ENCODE results near the gene ERICH6B.
A peak's percentile ranks its signal among the peaks of the same experiment; 100 is the strongest.
"Not testable (repeated sequence)": the region's sequence is repeated elsewhere in the genome, so short reads cannot be mapped to it uniquely, and the experiment has no call there.

Gene ERICH6B

DNA sequence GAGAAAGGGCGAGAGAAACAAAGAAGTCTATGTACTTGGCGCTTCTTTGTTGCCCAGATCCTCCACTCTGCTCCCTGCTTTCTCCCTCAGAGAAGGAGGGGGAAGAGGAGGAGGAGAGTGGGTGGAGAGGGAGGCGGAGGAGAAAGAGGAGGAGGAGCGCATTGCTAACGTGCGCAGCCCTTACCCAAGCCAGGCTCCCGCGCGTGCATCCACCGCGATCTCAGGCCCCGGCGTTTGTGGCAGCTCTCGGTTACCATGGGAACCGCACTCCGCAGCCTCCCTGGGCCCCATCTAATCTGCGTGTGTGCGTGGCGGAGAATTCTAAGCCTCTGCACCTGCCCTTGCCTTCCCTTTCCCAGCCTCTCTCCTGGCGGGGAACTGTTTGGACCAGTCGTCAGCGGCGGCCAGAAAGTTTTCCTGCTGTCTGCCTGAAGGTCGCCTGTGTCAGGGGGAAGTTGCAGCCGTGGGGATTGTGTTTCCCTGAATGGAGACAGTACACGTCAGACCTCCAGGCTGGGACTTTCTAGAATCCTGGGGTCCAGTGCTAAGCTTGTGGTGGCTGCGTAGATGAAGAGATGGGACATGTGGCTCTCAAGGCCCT lies at the start of gene ERICH6B:
Gene ERICH6B, minus strand, starts transcription at position 239 of the 601 bp plus-strand sequence. CDS start 18,734 bp downstream, outside the sequence.
- Mint-ChIP-seq H3K36me3 (ENCODE audit: low read depth) (no peaks in the 10 kb centered on the region), H3K4me3 (peak within 1 kb of the TSS; percentile 68 to 71 (median 70)), H3K4me1 (peaks cover 12% of the 10 kb centered on the region), H3K27me3 (ENCODE audit: low read depth) (peaks cover 40% of the 10 kb centered on the region), H3K9me3 (peaks cover 20% of the 10 kb centered on the region), H3K27ac (peak within 1 kb of the TSS; percentile 39 to 80 (median 48))
- TF ChIP-seq, protein P1, sequence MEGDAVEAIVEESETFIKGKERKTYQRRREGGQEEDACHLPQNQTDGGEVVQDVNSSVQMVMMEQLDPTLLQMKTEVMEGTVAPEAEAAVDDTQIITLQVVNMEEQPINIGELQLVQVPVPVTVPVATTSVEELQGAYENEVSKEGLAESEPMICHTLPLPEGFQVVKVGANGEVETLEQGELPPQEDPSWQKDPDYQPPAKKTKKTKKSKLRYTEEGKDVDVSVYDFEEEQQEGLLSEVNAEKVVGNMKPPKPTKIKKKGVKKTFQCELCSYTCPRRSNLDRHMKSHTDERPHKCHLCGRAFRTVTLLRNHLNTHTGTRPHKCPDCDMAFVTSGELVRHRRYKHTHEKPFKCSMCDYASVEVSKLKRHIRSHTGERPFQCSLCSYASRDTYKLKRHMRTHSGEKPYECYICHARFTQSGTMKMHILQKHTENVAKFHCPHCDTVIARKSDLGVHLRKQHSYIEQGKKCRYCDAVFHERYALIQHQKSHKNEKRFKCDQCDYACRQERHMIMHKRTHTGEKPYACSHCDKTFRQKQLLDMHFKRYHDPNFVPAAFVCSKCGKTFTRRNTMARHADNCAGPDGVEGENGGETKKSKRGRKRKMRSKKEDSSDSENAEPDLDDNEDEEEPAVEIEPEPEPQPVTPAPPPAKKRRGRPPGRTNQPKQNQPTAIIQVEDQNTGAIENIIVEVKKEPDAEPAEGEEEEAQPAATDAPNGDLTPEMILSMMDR (IDR thresholded peaks at IDR 0.05; ENCODE audit: unreplicated experiment in 3 of 3) = no peak

DNA sequence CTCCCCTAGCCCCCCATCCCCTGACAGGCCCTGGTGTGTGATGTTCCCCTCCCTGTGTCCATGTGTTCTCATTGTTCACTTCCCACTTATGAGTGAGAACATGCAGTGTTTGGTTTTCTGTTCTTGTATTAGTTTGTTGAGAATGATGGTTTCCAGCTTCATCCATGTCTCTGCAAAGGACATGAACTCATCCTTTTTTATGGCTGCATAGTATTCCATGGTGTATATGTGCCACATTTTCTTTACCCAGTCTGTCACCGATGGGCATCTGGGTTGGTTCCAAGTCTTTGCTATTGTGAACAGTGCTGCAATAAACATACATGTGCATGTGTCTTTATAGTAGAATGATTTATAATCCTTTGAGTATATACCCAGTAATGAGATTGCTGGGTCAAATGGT lies 47.4 kb upstream of the ERICH6B start:
- H3K27me3 Mint-ChIP-seq (ENCODE audit: low read depth); H3K9me3 Mint-ChIP-seq; H3K27ac Mint-ChIP-seq; H3K4me1 Mint-ChIP-seq; H3K36me3 Mint-ChIP-seq (ENCODE audit: low read depth); H3K4me3 Mint-ChIP-seq: not testable (repeated sequence)

DNA sequence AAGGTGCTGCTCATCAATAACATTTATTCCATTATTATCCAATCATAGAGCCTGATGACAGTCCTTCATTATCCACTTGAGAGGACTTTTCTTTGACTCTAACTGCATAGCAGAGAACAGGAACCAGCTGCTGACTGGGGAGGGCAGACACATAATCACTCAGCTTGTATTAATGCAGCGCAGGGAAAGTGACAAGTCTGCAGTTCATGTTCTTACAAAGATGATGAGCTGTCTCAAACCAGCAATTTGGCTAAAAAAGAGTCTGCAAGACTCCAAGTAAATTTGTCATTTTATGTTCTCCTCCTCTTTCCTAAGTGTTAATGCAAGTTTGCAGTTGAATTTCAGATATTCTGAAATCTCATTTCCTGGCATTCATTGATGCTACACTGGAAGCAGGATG lies 46.6 kb upstream of the ERICH6B start:
- no peaks in the 10 kb centered on the region for H3K36me3 Mint-ChIP-seq (ENCODE audit: low read depth)
- H3K4me1 Mint-ChIP-seq = no peaks in the 10 kb centered on the region
- TF ChIP-seq, protein P1 (IDR thresholded peaks at IDR 0.05; ENCODE audit: unreplicated experiment in 3 of 3) = no peak
- peaks cover 6% of the 10 kb centered on the region for H3K27me3 Mint-ChIP-seq (ENCODE audit: low read depth)
- H3K4me3 Mint-ChIP-seq = no peak overlapping the region
- peaks cover 3% of the 10 kb centered on the region for H3K9me3 Mint-ChIP-seq
- H3K27ac Mint-ChIP-seq = no peak overlapping the region

DNA sequence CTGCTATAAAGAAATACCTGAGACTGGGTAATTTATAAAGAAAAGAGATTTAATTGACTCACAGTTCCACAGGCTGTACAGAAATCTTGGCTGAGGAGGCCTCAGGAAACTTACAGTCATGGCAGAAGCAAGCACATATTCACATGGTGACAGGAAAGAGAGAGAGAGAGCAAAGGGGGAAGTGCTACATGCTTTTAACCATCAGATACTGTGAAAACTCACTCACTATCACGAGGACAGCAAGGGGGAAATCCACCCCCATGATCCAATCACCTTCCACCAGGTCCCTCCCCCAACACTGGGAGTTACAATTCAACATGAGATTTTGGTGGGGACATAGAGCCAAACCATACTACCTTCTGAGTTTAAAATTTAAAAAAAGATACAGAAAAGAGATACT lies 44.9 kb upstream of the ERICH6B start:
- H3K27ac Mint-ChIP-seq; H3K4me1 Mint-ChIP-seq; H3K4me3 Mint-ChIP-seq; H3K36me3 Mint-ChIP-seq (ENCODE audit: low read depth); H3K9me3 Mint-ChIP-seq; H3K27me3 Mint-ChIP-seq (ENCODE audit: low read depth): not testable (repeated sequence)

DNA sequence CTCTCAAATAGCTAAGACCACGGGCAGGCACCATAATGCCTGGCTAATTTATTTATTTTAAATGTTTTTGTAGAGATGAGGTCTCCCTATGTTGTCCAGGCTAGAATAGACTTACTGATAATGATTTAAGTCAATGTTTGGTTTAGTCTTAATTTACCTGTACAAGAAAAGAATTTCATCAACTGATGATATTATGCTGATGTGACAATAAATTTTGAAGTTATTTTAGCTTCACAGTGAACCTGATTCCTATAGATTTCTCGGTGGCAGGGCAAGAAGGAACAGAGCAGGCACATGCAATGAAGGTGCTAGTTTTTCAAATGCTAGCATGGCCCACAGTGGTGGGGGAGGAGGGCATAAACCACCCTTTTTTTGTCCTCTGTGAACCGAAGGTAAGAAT lies 44.0 kb upstream of the ERICH6B start:
- H3K27me3 Mint-ChIP-seq (ENCODE audit: low read depth) = peaks cover 6% of the 10 kb centered on the region
- no peaks in the 10 kb centered on the region for H3K4me1 Mint-ChIP-seq
- H3K4me3 Mint-ChIP-seq = no peak overlapping the region
- no peaks in the 10 kb centered on the region for H3K36me3 Mint-ChIP-seq (ENCODE audit: low read depth)
- TF ChIP-seq, protein P1 (IDR thresholded peaks at IDR 0.05; ENCODE audit: unreplicated experiment in 3 of 3) = no peak
- peaks cover 7% of the 10 kb centered on the region for H3K9me3 Mint-ChIP-seq
- H3K27ac Mint-ChIP-seq = no peak overlapping the region

DNA sequence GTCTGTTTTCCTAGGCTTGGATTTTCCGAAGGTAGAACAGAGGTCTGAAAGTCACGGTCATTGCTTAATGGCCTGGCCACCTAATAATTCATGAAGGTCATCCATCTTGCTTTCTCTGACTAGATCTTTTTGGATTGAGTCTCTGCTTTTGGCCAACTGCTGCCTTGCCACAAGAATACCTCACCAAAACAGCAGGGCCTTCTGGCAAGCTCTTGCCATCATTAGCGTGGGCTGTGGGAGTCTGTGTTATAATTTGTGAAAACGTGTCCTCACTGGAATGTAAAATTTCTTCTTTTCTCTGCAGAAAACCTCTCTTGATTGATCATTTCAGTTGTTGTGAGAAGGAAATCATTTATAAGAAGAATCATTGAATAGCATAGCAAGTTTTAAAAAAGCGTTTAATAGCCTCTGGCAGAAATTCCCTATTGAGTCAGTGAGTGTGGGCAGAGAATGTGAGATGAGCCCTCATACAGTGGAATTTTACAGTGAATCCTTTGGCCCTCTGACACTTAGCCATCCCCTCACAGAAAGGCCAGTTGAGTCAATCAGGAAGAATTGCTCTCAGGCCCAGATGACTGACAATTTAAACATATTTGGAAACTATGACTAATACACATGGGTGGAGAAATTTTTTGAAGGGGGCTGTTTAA lies 43.2 kb upstream of the ERICH6B start:
- TF ChIP-seq, protein P1 (IDR thresholded peaks at IDR 0.05; ENCODE audit: unreplicated experiment in 3 of 3) = no peak
- no peak overlapping the region for H3K4me3 Mint-ChIP-seq
- no peak overlapping the region for H3K27ac Mint-ChIP-seq
- H3K4me1 Mint-ChIP-seq = no peaks in the 10 kb centered on the region
- no peaks in the 10 kb centered on the region for H3K36me3 Mint-ChIP-seq (ENCODE audit: low read depth)
- H3K27me3 Mint-ChIP-seq (ENCODE audit: low read depth) = peaks cover 6% of the 10 kb centered on the region
- H3K9me3 Mint-ChIP-seq = peaks cover 9% of the 10 kb centered on the region

All from nephron (organoid).